Measurements from ENCODE around the gene CFAP99. TPM values are rescaled to one million over a fixed set of nuclear protein-coding genes. Genes with fewer than 3 reads are reported as not detected.

CFAP99 gene
- total RNA-seq, 1 experiment from 2014 or later = 0.42 TPM

DNA sequence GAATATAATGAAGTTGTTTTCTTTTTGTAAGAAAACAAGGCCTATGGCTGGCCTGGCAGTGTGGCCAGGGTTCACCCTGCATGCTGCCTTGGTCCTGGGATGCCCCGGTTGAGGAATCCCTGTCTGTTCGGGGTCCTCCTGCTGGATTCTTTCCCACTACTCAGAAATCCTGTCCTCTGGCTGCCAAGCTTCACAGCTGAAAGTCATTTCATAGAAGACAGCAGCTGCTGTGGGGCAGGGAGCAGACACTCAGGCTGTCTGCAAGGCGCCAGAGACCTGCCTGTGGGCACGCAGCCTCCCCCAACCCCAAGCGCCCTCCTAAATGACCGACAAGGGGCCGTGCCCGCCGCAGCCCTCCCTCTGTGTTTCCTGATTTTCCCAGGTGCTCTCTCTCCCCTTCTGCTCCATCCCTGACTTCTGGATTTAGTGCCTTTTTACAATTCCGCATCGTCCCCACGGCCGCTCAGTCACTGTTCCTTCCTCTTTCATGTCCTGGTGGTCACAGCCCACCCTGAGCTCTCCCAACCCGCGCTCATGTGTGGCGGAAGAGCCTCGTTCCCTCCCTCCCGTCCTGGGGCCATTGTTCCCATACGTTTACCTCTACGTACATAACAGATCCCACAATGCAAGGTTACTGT, 27.9 kb upstream of the CFAP99 start:
- no peak for DNase-seq (ENCODE audit: low read depth)

DNA sequence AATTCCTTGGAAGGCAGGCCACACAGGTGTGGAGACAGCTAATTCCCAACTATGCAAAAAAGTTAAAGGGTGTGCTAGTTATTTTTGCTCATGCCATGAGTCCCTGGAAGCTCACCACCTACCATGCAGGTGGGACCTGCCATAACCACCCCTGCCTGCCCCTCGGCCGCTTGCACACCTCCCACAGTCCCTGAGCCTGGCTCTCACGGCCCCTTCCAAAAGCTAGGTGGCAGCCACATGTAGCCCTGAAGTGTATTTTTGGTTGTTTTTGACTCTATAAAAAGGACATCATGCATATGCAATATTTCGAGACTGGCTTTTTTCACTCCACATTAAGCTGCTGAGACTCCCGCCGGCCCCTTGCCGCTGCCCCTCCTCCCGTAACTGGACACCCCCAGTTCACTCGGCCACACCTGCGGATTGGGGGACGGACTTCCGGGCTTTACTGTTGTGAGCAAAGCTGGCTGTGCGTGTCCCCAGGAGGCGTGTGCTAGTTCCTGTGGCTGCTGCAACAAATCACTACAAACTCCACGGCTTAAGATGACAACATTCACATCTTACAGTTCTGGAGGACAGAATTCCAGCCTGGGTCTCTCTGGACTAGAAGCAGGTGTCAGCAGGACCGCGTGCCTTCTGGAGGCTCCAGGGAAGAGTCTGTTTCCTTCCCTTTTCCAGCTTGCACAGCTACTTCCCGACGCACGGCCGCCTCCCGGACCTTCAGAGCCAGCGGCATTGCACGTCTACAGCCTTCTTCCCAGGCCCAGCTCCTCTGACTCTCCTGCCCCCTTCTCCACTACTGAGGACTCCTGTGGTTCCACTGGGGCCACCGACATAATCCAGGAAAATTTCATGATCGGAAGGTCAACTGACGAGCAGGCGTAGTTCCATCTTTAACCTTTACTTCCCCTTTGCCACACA, 25.1 kb upstream of the CFAP99 start:
- DNase-seq (ENCODE audit: low read depth) = no peak

DNA sequence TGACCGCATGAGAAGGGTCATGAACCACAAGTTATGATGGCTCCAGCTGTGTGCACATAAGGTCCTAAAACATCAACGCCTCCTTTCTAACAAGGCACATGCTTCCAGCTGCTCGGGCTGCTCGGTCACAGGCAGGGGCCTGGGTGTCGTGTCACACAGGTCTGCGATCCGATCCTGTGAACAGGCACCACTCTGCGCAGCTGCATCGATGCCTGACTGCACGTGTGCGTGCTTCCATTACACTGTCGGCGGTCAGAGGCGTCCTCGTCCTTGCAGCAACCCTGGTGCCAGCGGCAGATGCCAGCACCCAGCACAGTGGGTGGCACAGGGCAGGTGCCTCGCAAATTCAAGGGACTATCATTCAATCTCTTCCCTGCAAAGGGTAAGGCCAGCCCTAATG, 24.2 kb upstream of the CFAP99 start:
- no peak for DNase-seq (ENCODE audit: low read depth)

DNA sequence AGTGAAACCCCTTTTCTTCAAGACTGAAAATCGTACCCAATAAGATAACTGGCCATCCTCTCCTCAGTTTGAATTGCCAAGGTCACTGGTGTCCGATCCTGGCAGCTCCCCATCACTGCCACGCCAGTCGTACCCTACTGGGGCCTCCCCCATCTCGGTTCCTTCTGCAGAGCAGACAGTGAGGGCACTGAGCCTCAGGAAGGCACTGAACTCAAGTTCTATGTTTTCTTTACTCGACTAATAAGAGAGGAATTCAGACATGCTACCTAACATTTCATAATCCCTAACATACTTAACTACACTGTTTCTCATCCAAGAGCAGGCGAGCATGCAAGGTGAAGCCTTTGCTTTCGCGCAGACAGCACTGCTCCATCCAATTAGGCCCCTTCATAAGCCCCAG, 23.7 kb upstream of the CFAP99 start:
- DNase-seq (ENCODE audit: low read depth) = no peak

DNA sequence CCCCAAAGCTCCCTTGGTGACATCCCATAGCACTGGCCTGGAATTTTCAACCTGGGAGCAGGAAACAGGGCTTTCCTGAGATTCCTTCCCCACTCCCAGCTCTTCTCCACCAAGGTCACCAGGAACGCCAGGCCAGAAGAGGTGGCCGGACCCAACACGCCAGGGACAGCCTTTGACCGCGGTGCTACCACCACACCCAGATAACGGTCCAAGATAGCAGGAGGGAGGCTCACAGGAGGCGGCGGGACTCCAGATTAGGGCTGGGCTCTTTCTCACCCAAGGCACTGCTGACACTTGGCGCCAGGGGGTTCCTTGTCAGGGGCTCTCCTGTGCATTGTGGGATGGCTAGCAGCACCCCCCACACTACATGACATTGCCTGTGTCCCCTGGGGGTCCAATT, 23.2 kb upstream of the CFAP99 start:
- no peak for DNase-seq (ENCODE audit: low read depth)

DNA sequence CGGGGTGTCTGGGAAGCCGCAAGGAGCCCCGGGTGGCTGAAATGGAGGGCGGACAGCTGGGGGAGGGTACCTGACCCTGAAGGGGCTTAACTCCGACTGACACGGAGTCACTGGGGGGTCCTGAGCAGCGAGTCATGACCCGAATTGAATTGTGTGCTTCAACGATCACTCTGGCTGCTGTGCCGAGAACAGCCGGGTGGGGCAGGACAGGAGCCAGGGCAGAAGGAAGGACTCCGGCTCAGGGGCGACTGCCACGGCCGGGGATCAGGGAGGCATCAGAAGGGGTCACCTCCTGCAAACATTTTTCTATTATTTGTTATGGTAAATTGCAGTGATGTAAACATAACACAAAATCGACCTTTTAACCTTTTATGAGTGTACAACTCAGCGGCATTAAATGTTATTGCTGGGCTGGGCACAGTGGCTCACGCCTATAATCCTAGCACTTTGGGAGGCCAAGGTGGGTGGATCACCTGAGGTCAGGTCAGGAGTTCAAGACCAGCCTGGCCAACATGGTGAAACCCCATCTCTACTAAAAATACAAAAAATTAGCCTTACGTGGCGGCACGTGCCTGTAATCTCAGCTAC, 21.9 kb upstream of the CFAP99 start:
- no peak for DNase-seq (ENCODE audit: low read depth)

DNA sequence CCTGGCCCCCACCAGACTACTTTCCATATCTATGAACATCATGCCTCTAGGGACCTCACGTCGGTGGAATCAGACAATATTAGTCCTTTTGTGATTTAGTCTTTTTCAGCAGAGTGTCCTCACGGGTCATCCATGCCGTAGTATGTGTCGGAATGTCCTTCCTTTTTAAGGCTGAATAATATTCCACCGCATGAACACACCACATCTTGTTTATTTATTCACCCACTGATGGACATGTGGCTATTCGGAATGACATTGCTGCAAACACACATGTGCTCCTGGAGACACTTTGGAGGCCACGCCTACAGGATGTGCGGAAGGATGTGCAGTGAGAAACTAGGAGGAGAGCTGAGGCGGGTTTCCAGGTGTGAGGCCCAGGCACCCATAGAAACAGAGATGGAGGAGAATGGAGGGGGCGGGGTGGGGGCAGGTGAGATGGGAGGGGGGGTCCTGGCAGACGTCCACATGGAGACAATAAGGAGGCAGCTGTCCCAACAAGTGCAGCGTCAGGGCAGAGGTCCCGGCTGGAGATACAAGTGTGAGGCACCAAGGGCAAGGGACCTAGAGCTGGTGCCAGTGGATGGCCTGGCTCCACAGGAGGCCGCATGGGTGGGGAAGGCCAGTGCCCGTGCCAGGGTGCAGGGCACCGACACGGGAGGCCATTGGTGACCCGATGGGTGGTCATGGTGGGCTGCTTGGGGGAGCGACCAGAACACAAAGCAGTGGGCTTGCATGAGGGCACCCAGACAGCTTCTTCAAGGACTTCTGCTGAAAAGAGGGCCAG, 21.0 kb upstream of the CFAP99 start:
- no peak for DNase-seq (ENCODE audit: low read depth)

DNA sequence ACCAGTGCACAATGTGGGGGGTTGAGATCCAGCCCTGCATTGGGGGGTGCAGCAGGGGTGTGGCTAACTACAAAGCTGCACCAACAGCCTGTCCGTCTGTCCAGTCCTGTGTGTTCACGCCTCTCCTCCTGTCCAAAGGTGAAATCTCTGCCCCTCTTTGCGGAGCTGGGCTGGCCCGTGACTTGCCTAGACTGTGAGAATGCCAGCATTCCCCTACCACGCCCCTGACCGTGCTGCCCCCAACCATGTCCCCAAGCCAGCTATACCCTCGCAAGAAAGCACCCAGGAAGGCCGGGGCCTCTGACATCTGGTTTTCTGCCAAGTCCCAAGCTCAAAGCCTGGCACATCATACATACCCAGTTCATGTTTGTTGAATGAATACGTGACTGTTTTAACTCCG, 19.5 kb upstream of the CFAP99 start:
- DNase-seq (ENCODE audit: low read depth) = no peak

DNA sequence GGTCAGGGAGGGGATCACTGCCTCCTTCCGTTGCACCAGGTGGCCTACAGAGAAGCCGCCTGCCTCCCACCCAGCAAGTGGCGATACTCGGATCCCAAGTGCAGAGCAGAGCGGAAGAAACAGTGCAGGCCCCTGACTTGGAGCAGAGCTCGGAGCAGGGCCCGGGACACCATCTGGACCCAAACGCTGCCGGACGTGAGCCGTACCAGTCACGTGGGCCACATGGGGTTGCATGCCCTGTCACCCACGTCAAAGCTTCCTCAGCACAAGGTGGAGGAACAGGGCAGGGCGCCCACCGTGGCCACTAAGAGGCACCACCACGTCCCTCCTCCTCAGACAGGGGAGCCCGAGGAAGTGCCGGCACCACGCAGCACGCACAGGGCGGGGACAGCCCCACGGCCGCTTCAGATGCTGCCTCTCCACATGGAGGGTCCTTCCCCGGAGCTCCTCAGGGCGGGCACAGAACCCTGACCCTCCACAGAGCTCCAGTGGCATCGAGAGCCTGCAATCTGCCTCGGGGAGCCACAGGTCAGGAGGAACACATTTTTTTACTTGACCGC, 19.0 kb upstream of the CFAP99 start:
- DNase-seq (ENCODE audit: low read depth) = no peak

DNA sequence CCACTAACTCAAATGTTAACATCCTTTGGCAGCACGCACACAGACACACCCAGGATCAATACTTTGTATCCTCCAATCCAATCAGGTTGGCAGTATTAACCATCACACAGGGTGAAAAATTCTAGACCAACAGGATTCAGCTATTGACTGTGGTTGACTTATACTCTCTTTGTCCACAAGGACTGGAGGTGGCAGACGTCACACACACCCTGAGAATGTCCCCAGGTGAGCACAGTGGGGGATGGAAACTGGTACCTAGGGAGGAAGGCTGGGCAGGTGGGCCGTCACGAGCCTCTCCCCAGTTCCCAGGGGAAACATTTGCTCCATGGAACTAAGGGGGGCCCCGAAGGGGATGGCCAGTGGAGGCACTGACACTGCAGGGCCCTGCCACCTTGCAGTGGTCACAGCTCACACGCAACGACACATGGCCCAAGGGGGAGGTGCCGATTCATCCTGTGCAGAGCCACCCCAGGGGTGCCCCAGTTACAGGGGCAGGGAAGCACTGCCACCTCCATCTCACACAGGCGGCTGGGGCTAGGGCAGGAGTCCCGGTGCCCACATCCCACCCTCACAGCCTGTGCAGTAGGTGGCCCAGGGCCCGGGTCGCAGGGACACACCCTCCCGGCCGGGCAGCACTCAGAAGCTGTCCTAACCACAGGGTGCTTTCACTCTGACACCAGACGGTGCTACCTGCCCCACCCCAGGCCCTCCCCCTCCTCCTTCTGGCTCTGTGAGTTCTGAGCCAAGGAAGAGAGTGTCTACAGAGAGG, 17.7 kb upstream of the CFAP99 start:
- no peak for DNase-seq (ENCODE audit: low read depth)

DNA sequence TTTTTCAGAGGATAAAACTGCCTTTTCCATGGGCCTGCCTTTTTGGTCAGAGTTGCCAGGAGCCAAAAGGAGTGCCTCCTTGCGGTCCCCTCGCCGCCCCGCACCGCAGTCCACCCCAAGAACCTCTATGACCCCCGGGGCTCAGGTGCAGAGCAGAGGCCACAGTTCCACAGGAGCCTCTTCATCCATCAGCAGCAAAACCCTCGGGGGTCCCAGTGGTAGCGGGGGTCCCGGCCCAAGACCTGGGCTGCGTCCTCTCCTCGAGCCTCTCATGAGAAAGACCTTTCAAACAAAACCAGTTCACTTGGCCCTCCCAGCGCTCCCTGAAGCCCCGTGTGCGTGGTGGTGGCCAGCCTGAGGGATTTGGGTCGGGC, 17.2 kb upstream of the CFAP99 start:
- no peak for DNase-seq (ENCODE audit: low read depth)

DNA sequence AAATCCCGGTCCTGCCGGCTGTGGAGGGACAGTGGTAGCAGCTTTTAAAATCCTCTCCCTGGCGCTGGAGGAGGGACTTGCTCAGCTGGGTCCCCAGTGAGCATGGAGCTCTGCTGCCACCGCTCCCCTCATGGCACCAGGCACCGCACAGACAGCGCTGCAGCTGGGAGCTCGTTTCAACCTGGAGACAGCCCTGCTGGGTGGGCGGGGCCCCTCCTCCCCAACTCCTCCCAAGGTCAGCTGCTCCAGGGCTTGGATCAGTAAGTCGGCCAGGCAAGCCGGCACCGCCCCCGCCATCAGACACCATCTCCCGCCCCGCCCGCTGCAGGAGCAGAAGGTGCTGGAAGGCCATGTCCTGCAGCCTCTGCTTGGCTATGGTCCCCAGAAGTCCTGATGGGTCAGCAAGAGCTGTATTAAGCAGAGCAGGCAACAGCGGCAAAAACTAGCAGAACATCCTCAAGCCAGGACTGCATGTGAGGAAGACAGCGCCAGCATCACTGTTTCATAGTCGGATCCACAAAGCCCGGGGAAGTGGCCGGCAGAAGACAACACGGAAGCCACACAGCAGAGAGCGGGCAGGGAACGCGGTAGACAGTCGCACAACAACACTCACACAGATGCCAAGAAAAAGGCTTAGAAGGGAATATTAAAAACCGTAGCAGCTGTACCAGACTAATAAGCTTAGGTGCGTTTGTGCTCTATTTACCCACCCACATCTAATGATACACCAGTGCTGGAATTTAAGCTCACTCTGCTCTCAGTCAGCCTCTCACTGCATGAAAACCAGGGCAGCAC, 16.5 kb upstream of the CFAP99 start:
- peak; percentile 23 for DNase-seq (ENCODE audit: low read depth)

DNA sequence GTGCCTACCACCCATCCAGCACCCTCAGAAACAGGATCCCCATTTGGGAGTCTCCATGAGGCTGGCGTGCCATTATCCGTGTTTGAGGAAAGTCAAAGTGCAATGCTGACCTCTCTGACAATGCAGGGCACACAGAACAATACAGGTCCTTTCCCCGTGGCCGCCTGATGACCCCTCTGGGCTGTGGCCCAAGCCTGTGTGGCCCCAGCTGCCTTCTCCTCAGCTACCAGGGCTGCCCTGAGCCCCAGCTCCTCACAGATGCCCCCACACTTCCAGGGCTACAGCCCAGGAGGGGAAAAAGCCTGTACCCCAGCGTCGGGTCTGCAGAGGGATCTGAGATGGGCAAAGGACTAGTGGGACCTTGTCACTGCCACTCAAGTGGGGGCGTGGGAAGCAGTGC, 15.8 kb upstream of the CFAP99 start:
- no peak for DNase-seq (ENCODE audit: low read depth)

DNA sequence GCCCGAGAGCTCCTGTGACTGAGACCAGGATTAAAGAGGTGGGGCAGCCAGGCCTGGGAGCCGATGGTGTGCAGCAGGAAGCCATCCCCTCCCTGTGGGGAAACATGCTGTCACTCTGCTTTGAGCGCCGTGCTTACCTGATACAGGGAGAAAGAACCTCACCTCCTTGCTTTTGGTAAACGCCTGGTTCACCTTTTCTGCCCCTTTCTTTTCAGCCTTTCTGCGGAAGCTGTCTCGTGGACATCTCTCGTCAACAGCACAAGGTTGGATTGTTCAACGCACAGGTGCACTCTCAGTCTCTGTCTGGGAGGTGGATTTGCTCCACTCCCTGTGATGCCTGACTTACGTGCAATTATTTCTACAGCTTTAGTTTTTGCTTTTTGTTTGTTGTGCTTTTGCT, 12.3 kb upstream of the CFAP99 start:
- DNase-seq (ENCODE audit: low read depth) = no peak

DNA sequence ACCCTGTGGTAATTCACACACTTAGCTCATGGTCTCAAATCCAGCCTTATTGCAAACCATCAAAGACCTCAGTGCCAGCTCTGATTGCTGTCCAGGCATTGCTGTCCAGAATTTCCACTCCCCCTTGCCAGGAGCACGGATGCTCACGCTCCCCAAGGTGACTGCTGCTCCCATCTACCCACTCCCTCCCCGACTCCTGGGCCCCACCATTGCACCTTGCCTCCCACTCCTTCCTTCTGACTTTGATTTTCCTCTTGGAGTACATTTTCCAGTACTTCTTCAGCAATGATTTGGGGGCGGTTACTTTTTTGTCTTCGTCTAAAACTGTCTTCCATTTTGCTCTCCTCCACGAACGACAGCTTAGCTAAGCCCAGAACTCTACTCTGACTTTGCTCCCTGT, 11.8 kb upstream of the CFAP99 start:
- no peak for DNase-seq (ENCODE audit: low read depth)

DNA sequence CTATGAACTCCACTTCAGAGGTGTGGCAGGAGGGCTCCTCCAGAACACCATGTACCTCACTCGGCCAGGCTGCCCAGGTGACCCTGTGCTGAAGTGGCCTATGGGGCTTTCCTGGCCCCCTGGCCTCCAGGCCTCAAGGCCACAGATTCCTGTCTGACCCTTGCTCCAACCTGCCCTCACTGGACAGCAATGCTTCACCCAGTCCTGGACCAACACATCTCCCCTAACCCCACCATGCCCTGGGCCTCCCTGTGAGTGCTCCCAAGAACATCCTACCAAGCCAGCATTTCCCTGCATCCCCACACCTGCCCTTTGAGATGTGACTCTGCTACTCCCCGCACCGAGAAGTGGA, 10.8 kb upstream of the CFAP99 start:
- no peak for DNase-seq (ENCODE audit: low read depth)

DNA sequence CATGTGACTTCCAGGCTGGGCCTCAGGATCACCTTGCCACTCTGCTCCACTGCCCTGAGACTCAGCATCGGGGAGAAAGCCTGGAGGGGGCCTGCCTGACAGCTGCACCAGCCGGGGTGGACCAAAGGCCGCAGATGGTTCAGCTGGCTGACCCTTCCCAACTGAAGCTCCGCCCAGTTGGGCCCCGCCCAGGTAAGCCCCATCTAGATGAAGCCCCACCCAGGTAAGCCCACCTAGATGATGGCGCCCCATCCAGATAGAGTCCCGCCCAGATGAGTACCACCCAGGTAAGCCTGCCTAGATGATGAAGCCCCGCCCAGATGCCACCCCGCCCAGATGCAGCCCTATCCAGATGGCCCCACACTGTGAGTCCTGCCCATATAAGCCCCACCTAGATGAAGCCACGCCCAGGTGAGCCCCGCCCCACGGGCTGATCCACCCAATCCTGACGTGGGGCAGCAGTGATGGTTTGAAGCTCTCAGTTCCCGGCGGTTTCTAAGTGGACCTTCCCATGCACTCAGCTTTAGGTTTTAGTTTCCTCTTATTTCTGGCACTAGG, 10.3 kb upstream of the CFAP99 start:
- DNase-seq (ENCODE audit: low read depth) = no peak

DNA sequence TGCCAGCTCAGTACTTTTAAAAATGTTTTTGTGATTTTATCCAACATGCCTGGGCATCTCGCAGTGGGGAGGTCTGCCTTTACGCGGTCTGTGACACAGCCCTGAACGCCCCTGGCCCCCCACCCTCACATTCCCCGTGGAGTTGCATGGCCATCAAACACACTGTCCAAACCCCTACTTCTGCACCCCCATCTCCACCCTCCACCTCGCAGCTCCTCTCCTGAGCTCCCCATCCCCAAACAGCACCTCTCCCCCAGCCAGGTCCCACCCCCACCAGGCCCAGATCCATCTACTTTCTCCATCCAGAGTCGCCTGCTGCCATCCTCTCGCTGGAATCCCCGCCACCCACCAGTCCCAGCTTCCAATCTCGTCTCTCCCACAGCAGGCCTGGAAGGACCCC, 9.8 kb upstream of the CFAP99 start:
- DNase-seq (ENCODE audit: low read depth) = no peak

DNA sequence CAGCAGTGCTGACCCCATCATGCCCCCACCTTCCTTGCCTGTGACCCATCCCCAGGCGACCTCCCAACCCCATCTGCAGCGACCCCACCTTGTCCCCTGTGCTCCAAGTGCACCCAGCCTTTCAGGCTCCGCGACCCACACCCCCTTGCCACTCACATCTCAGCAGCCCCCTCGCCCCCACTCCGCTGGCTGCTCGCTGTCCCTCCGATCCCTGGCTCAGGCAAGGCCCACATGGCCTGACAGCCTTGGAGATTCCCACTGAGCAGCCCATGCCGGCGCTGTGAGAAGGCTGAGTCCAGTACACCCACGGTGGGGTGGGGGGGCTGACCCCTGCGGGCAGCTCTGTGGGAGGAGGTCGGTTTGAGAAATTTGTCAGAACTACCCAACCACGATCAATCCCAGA, 9.4 kb upstream of the CFAP99 start:
- DNase-seq (ENCODE audit: low read depth) = no peak
